GM10248 (cell line): ENCODE measurements around the gene ZNF784.

Experiments
- CTCF ChIA-PET: fragments of 300-600 bp; sonication (Branson Sonifier 250); formaldehyde crosslinking; extraction: SDS; loops from one replicate; lab custom pipeline; 2021; ENCODE audit warnings: antibody characterized with exemption; lab: Yijun Ruan, JAX
- POLR2A ChIA-PET: fragments of 350-650 bp; sonication (Branson Sonifier 250); formaldehyde crosslinking; extraction: SDS; loops from one replicate; lab custom pipeline; 2020; ENCODE audit warnings: antibody characterized with exemption; lab: Yijun Ruan, JAX
- DNase-seq: peaks from one replicate; pipeline ENCODE4 v3.0.0; 2012; ENCODE audit errors: extremely low spot score
- TF ChIP-seq, protein P1 (sequence below): IDR thresholded peaks from 2 replicates; pipeline ENCODE4 v1.5.1; 2012; ENCODE audit warnings: mild to moderate bottlenecking, low read depth; ENCODE audit errors: extremely low read depth, missing control alignments, control extremely low read depth

Gene ZNF784

DNA sequence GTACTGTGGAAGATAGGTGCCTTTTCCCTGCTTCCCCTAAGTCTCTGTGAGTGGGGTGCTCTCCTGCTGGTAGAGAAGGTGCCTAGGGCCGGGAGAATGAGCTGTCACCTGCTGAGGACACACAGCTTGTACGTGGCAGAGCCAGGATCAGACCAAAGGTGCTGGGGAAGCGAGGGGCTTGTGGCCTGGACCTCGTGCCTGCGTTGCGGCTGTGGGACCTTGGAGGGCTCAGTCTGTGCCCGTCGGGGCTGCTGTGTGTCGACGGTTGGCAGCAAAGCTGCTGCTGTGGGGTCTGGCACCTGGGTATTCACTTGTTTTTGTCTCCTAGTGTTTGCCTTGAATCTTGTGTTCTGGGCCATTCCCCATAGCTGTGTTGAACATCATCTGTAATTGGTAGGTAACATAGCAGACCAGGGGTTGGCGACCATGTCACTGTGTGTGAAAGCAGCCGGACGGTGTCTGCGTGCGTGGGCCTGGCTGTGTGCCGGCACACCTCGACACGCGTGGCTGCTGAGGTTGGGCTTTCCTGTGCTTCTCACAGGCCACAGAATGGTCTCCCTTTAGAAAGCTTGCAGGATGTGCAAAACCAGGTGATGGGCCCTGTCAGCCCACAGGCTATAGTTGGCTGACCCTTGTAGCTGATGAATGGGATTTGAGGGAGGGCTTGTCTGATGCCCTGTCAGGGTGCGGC, 39.6 kb upstream of the ZNF784 start:
- ChIA-PET CTCF (interaction anchor here (1.3 to 3.3 kb wide), 2 partner anchors 9 to 32 kb away, joined by 3 to 14 read pairs; partner anchors contain the start of gene U2AF2), POLR2A (interaction anchor here (0.8 kb wide), 1 partner anchor 10 kb away, joined by 4 read pairs; no protein-coding TSS in a partner anchor)
- DNase-seq, result no peak
- TF ChIP-seq, protein P1, sequence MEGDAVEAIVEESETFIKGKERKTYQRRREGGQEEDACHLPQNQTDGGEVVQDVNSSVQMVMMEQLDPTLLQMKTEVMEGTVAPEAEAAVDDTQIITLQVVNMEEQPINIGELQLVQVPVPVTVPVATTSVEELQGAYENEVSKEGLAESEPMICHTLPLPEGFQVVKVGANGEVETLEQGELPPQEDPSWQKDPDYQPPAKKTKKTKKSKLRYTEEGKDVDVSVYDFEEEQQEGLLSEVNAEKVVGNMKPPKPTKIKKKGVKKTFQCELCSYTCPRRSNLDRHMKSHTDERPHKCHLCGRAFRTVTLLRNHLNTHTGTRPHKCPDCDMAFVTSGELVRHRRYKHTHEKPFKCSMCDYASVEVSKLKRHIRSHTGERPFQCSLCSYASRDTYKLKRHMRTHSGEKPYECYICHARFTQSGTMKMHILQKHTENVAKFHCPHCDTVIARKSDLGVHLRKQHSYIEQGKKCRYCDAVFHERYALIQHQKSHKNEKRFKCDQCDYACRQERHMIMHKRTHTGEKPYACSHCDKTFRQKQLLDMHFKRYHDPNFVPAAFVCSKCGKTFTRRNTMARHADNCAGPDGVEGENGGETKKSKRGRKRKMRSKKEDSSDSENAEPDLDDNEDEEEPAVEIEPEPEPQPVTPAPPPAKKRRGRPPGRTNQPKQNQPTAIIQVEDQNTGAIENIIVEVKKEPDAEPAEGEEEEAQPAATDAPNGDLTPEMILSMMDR, result no peak

DNA sequence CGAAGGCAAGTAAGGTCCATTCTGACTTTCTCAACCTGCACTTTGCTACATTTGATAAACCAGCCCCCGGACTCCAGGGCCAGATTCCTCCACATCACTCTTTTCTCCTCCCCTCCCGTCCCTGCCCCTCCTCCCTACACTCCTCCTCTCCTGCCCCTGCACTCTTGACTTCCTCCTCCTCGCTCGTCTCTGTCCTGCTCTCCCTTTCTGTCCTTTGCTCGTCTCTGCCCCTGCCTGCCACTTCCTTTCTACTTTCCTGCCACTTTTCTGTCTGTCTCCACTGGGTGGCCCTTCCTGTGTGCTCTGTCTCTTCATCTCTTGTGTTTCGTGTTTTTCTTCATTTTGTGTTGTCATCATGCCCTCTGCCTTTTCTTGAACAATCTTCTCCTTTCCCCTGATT, 37.5 kb upstream of the ZNF784 start:
- TF ChIP-seq, protein P1, result no peak
- ChIA-PET CTCF (no interaction called here), POLR2A (no interaction called here)
- DNase-seq, result no peak

DNA sequence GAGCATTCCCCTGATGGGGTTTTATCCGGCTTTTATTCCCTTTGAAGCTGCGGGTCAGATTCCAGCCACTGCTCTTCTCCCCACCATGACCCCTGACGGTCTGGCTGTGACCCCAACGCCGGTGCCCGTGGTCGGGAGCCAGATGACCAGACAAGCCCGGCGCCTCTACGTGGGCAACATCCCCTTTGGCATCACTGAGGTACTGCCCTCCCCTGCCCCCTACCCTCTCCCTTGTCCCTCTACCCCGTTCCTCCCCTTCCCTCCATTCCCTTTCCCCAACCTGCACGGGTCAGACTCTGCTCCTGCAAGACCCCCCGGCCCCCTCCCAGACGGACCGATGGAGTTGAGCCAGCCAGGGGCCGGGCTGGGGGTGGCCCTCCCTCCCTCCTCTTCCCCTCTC, 36.6 kb upstream of the ZNF784 start:
- TF ChIP-seq, protein P1, result no peak
- DNase-seq, result no peak
- POLR2A ChIA-PET, result no interaction called here
- CTCF ChIA-PET, result interaction anchor here (2.6 kb wide), 1 partner anchor 11 kb away, joined by 7 read pairs; no protein-coding TSS in a partner anchor

DNA sequence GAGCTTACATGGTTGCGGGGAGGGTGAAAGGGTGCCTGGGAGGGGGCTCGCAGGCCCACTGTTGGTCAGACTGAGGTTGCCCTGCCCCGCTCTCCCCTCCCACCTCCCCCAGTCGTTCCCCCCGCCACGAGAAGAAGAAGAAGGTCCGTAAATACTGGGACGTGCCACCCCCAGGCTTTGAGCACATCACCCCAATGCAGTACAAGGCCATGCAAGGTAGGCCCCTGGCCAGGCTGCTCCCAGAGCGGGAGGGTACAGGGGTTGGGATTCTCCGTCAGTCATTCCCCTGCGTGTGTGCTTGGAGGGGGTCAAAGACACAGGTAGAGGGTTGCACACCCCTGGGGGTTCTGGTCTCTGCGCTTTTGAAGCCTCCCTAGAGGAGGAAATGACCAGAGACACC, 36.0 kb upstream of the ZNF784 start:
- TF ChIP-seq, protein P1, result no peak
- no peak for DNase-seq
- ChIA-PET POLR2A (no interaction called here), CTCF (interaction anchor here (2.6 to 5.0 kb wide), 2 partner anchors 11 to 29 kb away, joined by 7 to 28 read pairs; no protein-coding TSS in a partner anchor)

DNA sequence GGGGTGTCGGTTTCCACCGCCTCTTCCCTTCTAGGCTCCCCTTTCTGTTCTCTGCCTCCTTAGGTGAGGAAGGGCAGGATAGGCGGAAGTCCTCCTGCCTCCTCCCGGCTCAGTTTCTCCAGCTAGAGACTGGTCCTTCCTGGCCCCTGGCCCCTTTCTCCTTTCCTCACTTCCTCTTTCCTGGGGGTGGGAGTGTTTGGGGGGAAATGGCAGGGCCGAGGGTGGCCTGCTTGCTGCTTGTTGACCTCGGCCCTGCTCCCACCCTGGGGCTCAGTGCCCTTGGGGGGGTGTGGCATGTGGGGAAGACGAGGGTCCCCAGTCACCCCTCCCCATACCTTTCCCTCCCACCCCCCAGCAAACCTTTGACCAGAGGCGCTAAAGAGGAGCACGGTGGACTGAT, 35.5 kb upstream of the ZNF784 start:
- ChIA-PET CTCF (interaction anchor here (2.6 to 5.0 kb wide), 2 partner anchors 12 to 28 kb away, joined by 7 to 28 read pairs; no protein-coding TSS in a partner anchor), POLR2A (no interaction called here)
- no peak for DNase-seq
- TF ChIP-seq, protein P1, result no peak

DNA sequence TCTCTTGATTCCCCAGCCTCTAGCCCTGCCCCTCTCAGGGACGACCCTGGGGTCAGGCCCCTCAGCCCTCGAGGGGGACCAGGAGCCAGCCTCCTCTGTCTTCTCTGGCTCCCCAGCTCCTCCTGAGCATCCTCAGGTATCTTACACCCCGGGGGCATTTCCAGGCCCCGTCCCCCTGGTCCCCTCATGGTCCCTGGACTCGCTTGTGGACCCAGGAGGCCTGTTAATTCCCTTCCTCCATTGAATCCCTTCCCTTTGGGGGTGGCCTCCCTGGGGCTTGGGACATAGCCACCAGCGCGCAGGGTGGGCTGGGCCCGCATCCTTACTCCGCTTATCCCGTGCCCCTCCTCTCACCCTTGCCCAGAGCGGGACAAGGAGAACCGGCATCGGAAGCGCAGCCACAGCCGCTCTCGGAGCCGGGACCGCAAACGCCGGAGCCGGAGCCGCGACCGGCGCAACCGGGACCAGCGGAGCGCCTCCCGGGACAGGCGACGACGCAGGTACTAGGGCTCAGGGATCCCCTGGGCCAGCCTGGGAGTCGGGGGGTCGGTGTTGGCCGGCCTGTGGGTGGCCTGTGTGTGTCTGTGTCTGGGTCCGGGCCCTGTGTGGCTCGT, 34.6 kb upstream of the ZNF784 start:
- POLR2A ChIA-PET, result no interaction called here
- no peak for DNase-seq
- TF ChIP-seq, protein P1, result no peak
- CTCF ChIA-PET, result interaction anchor here (2.6 to 5.0 kb wide), 2 partner anchors 13 to 27 kb away, joined by 7 to 28 read pairs; no protein-coding TSS in a partner anchor
